Thoracic aorta (tissue), 2 donors: Measurements from ENCODE around the gene ATP13A3. TPM values are rescaled to one million over a fixed set of nuclear protein-coding genes. Genes with fewer than 3 reads are reported as not detected.

Experiments used
- ATAC-seq: fragments of 150-250 bp; one replicate; pipeline ENCODE4 v1.8.0; 2017; ENCODE audit warnings: low read depth; ENCODE audit not compliant: insufficient number of reproducible peaks, low FRiP score
- DNase-seq: peaks from one replicate; pipeline ENCODE4 v3.0.0-alpha.2; 2020; ENCODE audit warnings: low spot score
- H3K27ac ChIP-seq, 2 donors: fragments of 200-600 bp; sonication (generic); 1 replicate in 1 of 2; 2 replicates in 1 of 2; pipeline ENCODE4 v1.5.1; 2016; ENCODE audit warnings: mild to moderate bottlenecking in 2 of 2, moderate library complexity in 2 of 2
- H3K27me3 ChIP-seq: fragments of 200-600 bp; sonication (generic); replicated peaks from 2 replicates; pipeline ENCODE4 v1.6.0; 2016; ENCODE audit warnings: mild to moderate bottlenecking; ENCODE audit not compliant: insufficient read depth
- H3K36me3 ChIP-seq: fragments of 200-600 bp; sonication (generic); one replicate; pipeline ENCODE4 v1.5.1; 2016
- H3K4me1 ChIP-seq, 2 donors: fragments of 200-600 bp; sonication (generic); 1 replicate in 1 of 2; 2 replicates in 1 of 2; pipeline versions ENCODE4 v1.5.1 to v1.6.0; 2016; ENCODE audit warnings: low read depth in 2 of 2, mild to moderate bottlenecking in 1 of 2; ENCODE audit not compliant: control insufficient read depth in 1 of 2
- H3K4me3 ChIP-seq: fragments of 200-600 bp; sonication (generic); 2 replicates; pipeline ENCODE4 v1.5.1; 2016; ENCODE audit warnings: mild to moderate bottlenecking
- H3K9me3 ChIP-seq: fragments of 200-600 bp; sonication (generic); 2 replicates; pipeline ENCODE4 v1.5.1; 2016
- total RNA-seq, 2 donors: library from RNA; depleted of rRNA; stranded (reverse); fragments of >200 nt; gene quantifications; one replicate each; pipeline versions ENCODE4 v1.1.0 to v1.2.3, GENCODE V29; 2016
- TF ChIP-seq, protein P1 (sequence below): fragments of 200-600 bp; sonication (generic); IDR thresholded peaks from one replicate; pipeline ENCODE4 v1.5.1; 2019; ENCODE audit warnings: antibody characterized with exemption

Gene ATP13A3
- total RNA-seq, 2 donors from 2014 or later = 188 to 361 TPM

DNA sequence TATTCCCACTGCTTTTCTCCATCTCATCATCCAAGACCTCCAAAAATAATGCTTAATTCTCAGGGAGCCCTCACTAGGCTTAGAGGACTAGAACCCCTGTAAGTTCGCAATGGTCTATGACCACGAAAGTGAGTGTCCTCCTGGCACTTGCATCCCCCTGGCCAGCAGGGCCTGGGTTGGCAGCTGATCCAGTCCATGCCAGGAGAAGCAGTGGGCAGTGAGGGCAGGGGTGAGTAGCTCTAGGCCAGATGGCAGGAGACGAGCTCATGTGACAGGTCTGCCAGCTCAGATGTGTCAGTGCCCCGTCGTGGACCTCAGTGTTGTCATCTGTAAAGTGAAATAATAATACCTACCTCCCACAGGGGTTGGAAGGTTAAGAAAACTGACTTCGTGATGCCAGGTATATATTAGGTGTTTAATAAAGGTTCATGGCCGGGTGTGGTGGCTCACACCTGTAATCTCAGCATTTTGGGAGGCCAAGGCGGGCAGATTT is 98.8 kb downstream of the ATP13A3 start:
- DNase-seq = no peak
- H3K36me3 ChIP-seq = no peaks in the 10 kb centered on the region
- no peak overlapping the region for H3K27ac ChIP-seq
- no peaks in the 10 kb centered on the region for H3K9me3 ChIP-seq
- no peak for ATAC-seq
- H3K4me1 ChIP-seq = no peaks in the 10 kb centered on the region
- no peak overlapping the region for H3K4me3 ChIP-seq
- TF ChIP-seq, protein P1, sequence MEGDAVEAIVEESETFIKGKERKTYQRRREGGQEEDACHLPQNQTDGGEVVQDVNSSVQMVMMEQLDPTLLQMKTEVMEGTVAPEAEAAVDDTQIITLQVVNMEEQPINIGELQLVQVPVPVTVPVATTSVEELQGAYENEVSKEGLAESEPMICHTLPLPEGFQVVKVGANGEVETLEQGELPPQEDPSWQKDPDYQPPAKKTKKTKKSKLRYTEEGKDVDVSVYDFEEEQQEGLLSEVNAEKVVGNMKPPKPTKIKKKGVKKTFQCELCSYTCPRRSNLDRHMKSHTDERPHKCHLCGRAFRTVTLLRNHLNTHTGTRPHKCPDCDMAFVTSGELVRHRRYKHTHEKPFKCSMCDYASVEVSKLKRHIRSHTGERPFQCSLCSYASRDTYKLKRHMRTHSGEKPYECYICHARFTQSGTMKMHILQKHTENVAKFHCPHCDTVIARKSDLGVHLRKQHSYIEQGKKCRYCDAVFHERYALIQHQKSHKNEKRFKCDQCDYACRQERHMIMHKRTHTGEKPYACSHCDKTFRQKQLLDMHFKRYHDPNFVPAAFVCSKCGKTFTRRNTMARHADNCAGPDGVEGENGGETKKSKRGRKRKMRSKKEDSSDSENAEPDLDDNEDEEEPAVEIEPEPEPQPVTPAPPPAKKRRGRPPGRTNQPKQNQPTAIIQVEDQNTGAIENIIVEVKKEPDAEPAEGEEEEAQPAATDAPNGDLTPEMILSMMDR = no peak
- H3K27me3 ChIP-seq = no peaks in the 10 kb centered on the region

DNA sequence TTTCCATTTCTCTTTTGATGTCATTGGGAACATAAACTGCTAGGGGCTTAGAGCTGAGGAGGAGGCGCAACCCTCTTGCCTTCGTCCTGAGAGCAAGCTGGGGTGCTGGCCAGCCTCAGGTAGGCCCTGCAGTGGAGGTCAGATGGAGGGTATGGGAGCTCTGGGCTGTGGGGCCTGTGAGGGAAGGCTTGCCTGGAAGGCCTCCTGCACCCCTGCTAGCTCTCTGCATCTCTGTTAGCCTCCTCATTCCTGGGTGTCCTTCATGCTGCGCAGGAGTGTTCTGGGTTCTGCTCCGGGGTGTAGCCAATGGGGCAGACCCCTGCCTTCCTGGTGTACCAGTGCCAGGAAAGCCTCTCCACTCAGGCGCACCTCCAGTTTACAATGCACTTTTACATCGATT is 99.5 kb downstream of the ATP13A3 start:
- Histone ChIP-seq H3K4me3 (no peak overlapping the region), H3K27ac (no peak overlapping the region), H3K4me1 (no peaks in the 10 kb centered on the region), H3K9me3 (no peaks in the 10 kb centered on the region), H3K36me3 (no peaks in the 10 kb centered on the region), H3K27me3 (no peaks in the 10 kb centered on the region)
- TF ChIP-seq, protein P1 = no peak
- DNase-seq (no peak), ATAC-seq (no peak)

DNA sequence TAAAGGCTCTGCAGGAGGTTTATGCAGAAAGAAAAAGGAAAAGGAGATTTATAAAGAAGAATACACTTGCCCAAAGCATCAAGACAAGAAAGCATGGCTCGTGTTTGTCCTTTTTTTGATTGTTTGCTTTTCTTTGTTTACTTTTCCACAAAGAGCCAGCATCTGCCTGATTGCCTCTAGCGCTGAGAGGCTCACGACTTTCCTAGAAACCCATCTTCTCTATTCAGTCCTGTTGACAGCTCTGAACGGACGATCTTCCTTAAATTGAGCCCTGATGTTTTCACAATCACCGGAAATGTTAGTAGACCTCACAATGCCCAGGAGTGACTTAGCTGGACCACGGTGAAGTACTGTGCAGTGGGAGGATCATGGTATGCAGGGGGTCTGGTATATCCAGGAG is 100.2 kb downstream of the ATP13A3 start:
- H3K27ac ChIP-seq = no peak overlapping the region
- H3K36me3 ChIP-seq = no peaks in the 10 kb centered on the region
- TF ChIP-seq, protein P1 = no peak
- H3K27me3 ChIP-seq = no peaks in the 10 kb centered on the region
- no peaks in the 10 kb centered on the region for H3K4me1 ChIP-seq
- DNase-seq (no peak), ATAC-seq (no peak)
- no peak overlapping the region for H3K4me3 ChIP-seq
- no peaks in the 10 kb centered on the region for H3K9me3 ChIP-seq

DNA sequence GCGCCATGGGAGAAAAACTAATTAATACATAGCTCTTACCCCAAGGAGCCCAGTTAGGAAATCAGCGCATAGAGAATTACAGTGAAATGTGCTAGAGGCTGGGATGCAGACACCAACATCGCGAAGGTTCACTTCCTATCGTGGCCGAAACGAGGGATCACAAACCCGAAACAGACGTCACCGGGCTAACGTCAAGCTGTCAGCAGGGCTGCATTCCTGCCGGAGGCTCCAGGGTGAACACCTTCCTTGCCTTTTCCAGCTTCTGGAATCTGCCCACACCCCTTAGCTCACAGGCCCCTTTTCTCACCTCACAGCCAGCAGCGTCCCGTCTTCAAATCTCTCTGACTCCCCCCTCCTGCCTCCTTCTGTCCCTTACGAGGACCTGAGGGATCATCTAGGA is 100.7 kb downstream of the ATP13A3 start:
- no peak overlapping the region for H3K4me3 ChIP-seq
- ATAC-seq (no peak), DNase-seq (no peak)
- H3K9me3 ChIP-seq = no peaks in the 10 kb centered on the region
- no peaks in the 10 kb centered on the region for H3K4me1 ChIP-seq
- H3K27me3 ChIP-seq = no peaks in the 10 kb centered on the region
- TF ChIP-seq, protein P1 = no peak
- no peaks in the 10 kb centered on the region for H3K36me3 ChIP-seq
- H3K27ac ChIP-seq = no peak overlapping the region

DNA sequence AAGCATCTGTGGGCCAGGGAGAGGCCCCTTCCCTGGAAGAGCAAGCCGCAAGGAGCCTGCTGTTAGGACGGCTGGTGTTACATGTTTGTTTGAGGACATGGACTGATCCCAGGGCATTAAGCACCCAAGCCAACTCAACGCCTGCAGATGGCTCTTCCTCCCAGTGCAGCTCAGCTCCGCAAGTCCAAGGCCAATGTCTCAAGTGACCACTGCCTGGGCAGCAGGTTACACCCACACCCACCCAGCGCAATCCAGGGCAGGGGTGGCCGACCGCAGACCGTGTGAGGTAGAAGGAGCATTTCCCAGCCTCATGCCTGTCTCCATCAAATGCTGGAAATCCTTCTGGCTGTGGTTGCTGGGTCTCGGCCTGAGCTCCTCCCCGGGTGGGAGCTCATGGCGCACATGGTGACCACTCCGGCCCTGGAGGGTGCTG is 102.2 kb downstream of the ATP13A3 start:
- H3K36me3 ChIP-seq = no peaks in the 10 kb centered on the region
- DNase-seq (no peak), ATAC-seq (no peak)
- H3K4me1 ChIP-seq = no peaks in the 10 kb centered on the region
- no peaks in the 10 kb centered on the region for H3K9me3 ChIP-seq
- TF ChIP-seq, protein P1 = no peak
- no peak overlapping the region for H3K4me3 ChIP-seq
- H3K27ac ChIP-seq = no peak overlapping the region
- no peaks in the 10 kb centered on the region for H3K27me3 ChIP-seq
